SU-DHL-6 (cell line): ENCODE measurements around the gene LRIG1.

Source experiments
- H2AFZ ChIP-seq: fragments of 200-600 bp; sonication (generic); 2 replicates; pipeline ENCODE4 v1.6.1; 2014; ENCODE audit warnings: low read depth, mild to moderate bottlenecking, moderate library complexity, mixed read lengths, antibody characterized with exemption, low read length; ENCODE audit not compliant: severe bottlenecking
- H3F3A ChIP-seq: fragments of 200-600 bp; shearing (Covaris generic); 2 replicates; pipeline ENCODE4 v1.6.0; 2016; ENCODE audit warnings: antibody characterized with exemption, mild to moderate bottlenecking; ENCODE audit not compliant: insufficient read depth
- H3K27ac ChIP-seq: fragments of 200-600 bp; sonication (generic); 2 replicates; pipeline ENCODE4 v1.5.1; 2016; ENCODE audit warnings: low read depth, mild to moderate bottlenecking, low read length, moderate library complexity, mixed read lengths
- H3K27me3 ChIP-seq: fragments of 200-600 bp; sonication (generic), shearing (Covaris generic); 2 replicates; pipeline ENCODE4 v1.6.0; 2014; ENCODE audit warnings: mild to moderate bottlenecking, low read length
- H3K36me3 ChIP-seq: fragments of 200-600 bp; sonication (generic); 2 replicates; pipeline ENCODE4 v1.6.1; 2014; ENCODE audit warnings: mild to moderate bottlenecking, low read length, mixed read lengths
- H3K4me2 ChIP-seq: fragments of 300-600, 200-600 bp; shearing (Covaris generic), sonication (generic); 2 replicates; pipeline ENCODE4 v1.6.0; 2014; ENCODE audit warnings: low read length, low read depth, mild to moderate bottlenecking; ENCODE audit not compliant: poor library complexity, severe bottlenecking
- H3K4me3 ChIP-seq: fragments of 200-600 bp; sonication (generic); 2 replicates; pipeline ENCODE4 v1.5.1; 2014; ENCODE audit warnings: antibody characterized with exemption, low read length, mild to moderate bottlenecking, mixed read lengths; ENCODE audit not compliant: insufficient read depth, poor library complexity, severe bottlenecking
- H3K79me2 ChIP-seq: fragments of 200-600 bp; sonication (generic); 2 replicates; pipeline ENCODE4 v1.6.1; 2014; ENCODE audit warnings: mild to moderate bottlenecking, low read length, moderate library complexity; ENCODE audit not compliant: insufficient read depth
- H3K9ac ChIP-seq: fragments of 200-600 bp; sonication (generic); 2 replicates; pipeline ENCODE4 v1.7.0; 2014; ENCODE audit warnings: mild to moderate bottlenecking, low read length
- H3K9me2 ChIP-seq: fragments of 200-600 bp; sonication (generic); replicated peaks from 2 replicates; pipeline ENCODE4 v1.6.1; 2014; ENCODE audit warnings: low read length; ENCODE audit not compliant: insufficient read depth
- H3K9me3 ChIP-seq: fragments of 200-600 bp; sonication (generic); 2 replicates; pipeline ENCODE4 v1.6.1; 2014; ENCODE audit warnings: low read length, mixed read lengths; ENCODE audit not compliant: insufficient read depth
- H4K20me1 ChIP-seq: fragments of 200-600 bp; sonication (generic); 2 replicates; pipeline ENCODE4 v1.6.1; 2014; ENCODE audit warnings: low read depth, mild to moderate bottlenecking, antibody characterized with exemption, low read length, moderate library complexity, mixed read lengths
- CTCF ChIP-seq: fragments of 200-600 bp; sonication (generic); IDR thresholded peaks from one replicate; pipeline ENCODE4 v1.5.1; 2017; ENCODE audit warnings: antibody characterized with exemption, mild to moderate bottlenecking, low read length, moderate library complexity; ENCODE audit not compliant: insufficient read depth, poor library complexity, severe bottlenecking
- EZH2phosphoT487 ChIP-seq: fragments of 200-600 bp; sonication (generic), shearing (Covaris generic); conservative IDR thresholded peaks from 2 replicates; pipeline ENCODE4 v1.6.1; 2018; ENCODE audit warnings: mild to moderate bottlenecking, antibody characterized with exemption, low read length, moderate library complexity, mixed read lengths

Gene LRIG1

DNA sequence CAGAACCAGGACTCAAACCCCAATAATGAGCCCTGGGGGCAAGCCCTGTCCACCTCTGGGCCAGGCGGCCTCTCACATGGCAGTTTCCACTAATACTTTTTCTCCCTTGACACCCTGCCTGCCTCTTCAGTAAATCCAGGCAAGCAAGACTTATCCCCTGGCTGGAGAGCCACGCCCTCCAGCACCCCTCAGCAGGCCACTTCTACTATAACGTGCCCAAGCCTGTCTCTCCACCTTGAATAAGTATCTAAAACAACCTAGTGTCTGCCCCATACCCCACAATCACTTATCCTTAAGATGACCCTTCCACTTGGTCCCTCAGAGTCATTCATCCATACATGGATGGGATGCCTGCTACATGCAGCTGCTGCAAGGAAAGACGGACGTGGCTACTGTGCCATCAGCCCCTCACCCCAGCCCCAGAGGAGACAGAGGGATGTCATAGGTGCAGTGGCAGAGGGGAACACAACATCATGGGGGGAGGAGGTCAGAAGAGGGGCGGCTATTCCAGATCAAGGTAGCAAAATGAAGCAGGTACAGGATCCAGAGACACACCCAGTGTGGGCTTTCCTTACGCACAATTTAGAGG lies 63.4 kb downstream of the LRIG1 start:
- Histone ChIP-seq H3K27me3 (no peaks in the 10 kb centered on the region), H3F3A (no peaks in the 10 kb centered on the region), H2AFZ (no peak overlapping the region), H3K9ac (no peak overlapping the region), H3K9me2 (no peaks in the 10 kb centered on the region), H3K4me2 (no peak overlapping the region), H3K4me3 (no peak overlapping the region), H4K20me1 (no peaks in the 10 kb centered on the region), H3K27ac (no peak overlapping the region), H3K79me2 (no peaks in the 10 kb centered on the region), H3K36me3 (no peaks in the 10 kb centered on the region), H3K9me3 (no peaks in the 10 kb centered on the region)
- TF ChIP-seq CTCF (no peak), EZH2phosphoT487 (no peak)

GRCh38 chr3:66435989-66436388 lies 64.8 kb downstream of the LRIG1 start:
- H3K9ac ChIP-seq, result no peak overlapping the region

GRCh38 chr3:66434726-66435125 lies 66.1 kb downstream of the LRIG1 start:
- no peaks in the 10 kb centered on the region for H4K20me1 ChIP-seq

More at GRCh38 chr3:66435989-66436388, 64.8 kb downstream of the LRIG1 start:
- Histone ChIP-seq H3K4me2 (no peak overlapping the region), H3K4me3 (no peak overlapping the region), H3K79me2 (no peaks in the 10 kb centered on the region), H3K27me3 (no peaks in the 10 kb centered on the region), H4K20me1 (no peaks in the 10 kb centered on the region), H3K36me3 (no peaks in the 10 kb centered on the region), H3K9me2 (no peaks in the 10 kb centered on the region), H3F3A (no peaks in the 10 kb centered on the region), H2AFZ (no peak overlapping the region), H3K9me3 (no peaks in the 10 kb centered on the region), H3K27ac (no peak overlapping the region)
- TF ChIP-seq CTCF (no peak), EZH2phosphoT487 (no peak)

More at GRCh38 chr3:66434726-66435125, 66.1 kb downstream of the LRIG1 start:
- H3K79me2 ChIP-seq, result no peaks in the 10 kb centered on the region
- no peaks in the 10 kb centered on the region for H3K36me3 ChIP-seq
- H3K9me3 ChIP-seq, result no peaks in the 10 kb centered on the region
- H3K9me2 ChIP-seq, result no peaks in the 10 kb centered on the region
- H3K4me3 ChIP-seq, result no peak overlapping the region
- H3F3A ChIP-seq, result no peaks in the 10 kb centered on the region
- no peak for TF ChIP-seq CTCF
- no peak for TF ChIP-seq EZH2phosphoT487
- no peak overlapping the region for H3K9ac ChIP-seq
- no peak overlapping the region for H3K4me2 ChIP-seq
- no peak overlapping the region for H3K27ac ChIP-seq
- H2AFZ ChIP-seq, result no peak overlapping the region
- H3K27me3 ChIP-seq, result no peaks in the 10 kb centered on the region
